ENCODE data around the gene BICDL2. TPM values are rescaled to one million over a fixed set of nuclear protein-coding genes. Genes with fewer than 3 reads are reported as not detected.
"Not testable (repeated sequence)": the region's sequence is repeated elsewhere in the genome, so short reads cannot be mapped to it uniquely, and the experiment has no call there.

BICDL2 gene
- total RNA-seq, 4 donors from 2014 or later: 58.4 to 77.6 (median 69.3) TPM

GRCh38 chr16:3071655-3072054 lies 34.9 kb upstream of the BICDL2 start:
- DNase-seq (ENCODE audit: low spot score in 2 of 2): no peak
- no peak overlapping the region for H3K4me3 ChIP-seq
- no peak overlapping the region for H3K27ac ChIP-seq
- H3K27me3 ChIP-seq: no peaks in the 10 kb centered on the region
- no peaks in the 10 kb centered on the region for H3K36me3 ChIP-seq
- TF ChIP-seq POLR2AphosphoS5 (IDR thresholded peaks at IDR 0.05): no peak
- no peak for TF ChIP-seq POLR2A (IDR thresholded peaks at IDR 0.05)
- TF ChIP-seq CTCF (IDR thresholded peaks at IDR 0.05): no peak
- no peak for TF ChIP-seq EP300 (IDR thresholded peaks at IDR 0.05)
- H3K9me3 ChIP-seq: no peaks in the 10 kb centered on the region
- H3K4me1 ChIP-seq: peaks cover 14% of the 10 kb centered on the region
- WGBS: 82% methylated on average over 7 of the region's 7 CpGs

GRCh38 chr16:3070608-3071111 lies 33.9 kb upstream of the BICDL2 start:
- no peak overlapping the region for H3K27ac ChIP-seq
- H3K4me1 ChIP-seq: peaks cover 24% of the 10 kb centered on the region
- TF ChIP-seq CTCF (IDR thresholded peaks at IDR 0.05): no peak
- TF ChIP-seq EP300 (IDR thresholded peaks at IDR 0.05): no peak
- no peak for TF ChIP-seq POLR2A (IDR thresholded peaks at IDR 0.05)
- TF ChIP-seq POLR2AphosphoS5 (IDR thresholded peaks at IDR 0.05): no peak
- H3K27me3 ChIP-seq: no peaks in the 10 kb centered on the region
- H3K36me3 ChIP-seq: no peaks in the 10 kb centered on the region
- 96% methylated on average over 8 of the region's 9 CpGs for WGBS
- no peak for DNase-seq (ENCODE audit: low spot score in 2 of 2)
- H3K9me3 ChIP-seq: no peaks in the 10 kb centered on the region
- no peak overlapping the region for H3K4me3 ChIP-seq

- not testable (repeated sequence) for H3K4me3 ChIP-seq
- WGBS: 85% methylated on average over 10 of the region's 11 CpGs
These were observed 32.4 kb upstream of the BICDL2 start for GRCh38 chr16:3069146-3069545.

GRCh38 chr16:3068487-3068886 lies 31.7 kb upstream of the BICDL2 start:
- DNase-seq (ENCODE audit: low spot score in 2 of 2): no peak
- Histone ChIP-seq H3K27me3 (no peaks in the 10 kb centered on the region), H3K4me3 (no peak overlapping the region), H3K36me3 (no peaks in the 10 kb centered on the region), H3K9me3 (no peaks in the 10 kb centered on the region), H3K4me1 (peaks cover 35% of the 10 kb centered on the region), H3K27ac (no peak overlapping the region)
- TF ChIP-seq POLR2A (IDR thresholded peaks at IDR 0.05) (no peak), CTCF (IDR thresholded peaks at IDR 0.05) (no peak), POLR2AphosphoS5 (IDR thresholded peaks at IDR 0.05) (no peak), EP300 (IDR thresholded peaks at IDR 0.05) (no peak)
- 42% methylated on average over 3 of the region's 4 CpGs for WGBS

More at GRCh38 chr16:3069146-3069545, 32.4 kb upstream of the BICDL2 start:
- H3K36me3 ChIP-seq; H3K27ac ChIP-seq; H3K27me3 ChIP-seq; DNase-seq (ENCODE audit: low spot score in 2 of 2); H3K9me3 ChIP-seq: not testable (repeated sequence)
- H3K4me1 ChIP-seq: peaks cover 35% of the 10 kb centered on the region

GRCh38 chr16:3066440-3066748 lies 29.6 kb upstream of the BICDL2 start:
- 90% methylated on average over 7 of the region's 7 CpGs for WGBS
- H3K27me3 ChIP-seq: no peaks in the 10 kb centered on the region
- H3K36me3 ChIP-seq: no peaks in the 10 kb centered on the region
- DNase-seq (ENCODE audit: low spot score in 2 of 2): no peak
- no peak overlapping the region for H3K27ac ChIP-seq
- peak overlapping the region; percentile 40 for H3K4me3 ChIP-seq
- peaks cover 35% of the 10 kb centered on the region for H3K4me1 ChIP-seq
- no peaks in the 10 kb centered on the region for H3K9me3 ChIP-seq
- TF ChIP-seq POLR2A (IDR thresholded peaks at IDR 0.05): no peak
- TF ChIP-seq POLR2AphosphoS5 (IDR thresholded peaks at IDR 0.05): no peak
- TF ChIP-seq CTCF (IDR thresholded peaks at IDR 0.05): no peak
- TF ChIP-seq EP300 (IDR thresholded peaks at IDR 0.05): no peak

Data from suprapubic skin (tissue), 4 donors.